ENCODE data around the gene STK36. TPM values are rescaled to one million over a fixed set of nuclear protein-coding genes. Genes with fewer than 3 reads are reported as not detected.

STK36 gene
- total and polyA plus RNA-seq, 2 donors (not counting 3 experiments of a cell fraction or from before 2014, with no cell fraction given) = 40.9 to 65.2 TPM

GRCh38 chr2:218663901-218664300 is 8.0 kb upstream of the STK36 start:
- TF ChIP-seq POLR2A (IDR thresholded peaks at IDR 0.05; ENCODE audit: low read depth, low read length) (no peak), EZH2 (IDR thresholded peaks at IDR 0.05; ENCODE audit: borderline replicate concordance, low read depth, low read length, severe bottlenecking) (no peak), JUN (IDR thresholded peaks at IDR 0.05; ENCODE audit: borderline replicate concordance, insufficient read depth, insufficient read length, low read depth) (no peak), POLR2AphosphoS5 (IDR thresholded peaks at IDR 0.05; ENCODE audit: insufficient read depth, low read depth, low read length) (no peak), GATA2 (IDR thresholded peaks at IDR 0.05; ENCODE audit: insufficient read depth, insufficient read length, low read depth, low read length) (no peak), FOS (IDR thresholded peaks at IDR 0.05; ENCODE audit: borderline replicate concordance, insufficient read depth, low read length) (no peak), MYC (IDR thresholded peaks at IDR 0.05; ENCODE audit: low read depth, low read length) (no peak), CTCF (IDR thresholded peaks at IDR 0.05; ENCODE audit: extremely low read depth in 1 of 2, insufficient read depth in 1 of 2, low read depth in 1 of 2, low read length in 2 of 2) (no peak)
- TF ChIP-seq, protein P1, sequence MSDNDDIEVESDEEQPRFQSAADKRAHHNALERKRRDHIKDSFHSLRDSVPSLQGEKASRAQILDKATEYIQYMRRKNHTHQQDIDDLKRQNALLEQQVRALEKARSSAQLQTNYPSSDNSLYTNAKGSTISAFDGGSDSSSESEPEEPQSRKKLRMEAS (IDR thresholded peaks at IDR 0.05; ENCODE audit: insufficient read depth, insufficient read length) = no peak
- ChIA-PET CTCF (interaction anchor here (0.8 kb wide), 1 partner anchor 184 kb away, joined by 4 read pairs; no protein-coding TSS in a partner anchor), POLR2A (no interaction called here)
- DNase-seq (ENCODE audit: low read depth, low spot score) (no peak), FAIRE-seq (no peak)
- H4K20me1 ChIP-seq (replicated peaks; ENCODE audit: control insufficient read depth, extremely low read depth, insufficient read depth, low read length) = no peaks in the 10 kb centered on the region
- intact Hi-C loops (cut with micrococcal nuclease) (no loop called here), dilution Hi-C loops (cut with MboI; ENCODE audit: extremely low pct_ligation_motif_present, low sequenced_read_pairs) (no loop called here)
- H3K9ac ChIP-seq (replicated peaks; ENCODE audit: extremely low read depth, insufficient read depth, low read length) = no peak overlapping the region
- H3K36me3 ChIP-seq (ENCODE audit: control insufficient read depth in 2 of 2, extremely low read depth in 1 of 2, insufficient read depth in 2 of 2, low read length in 2 of 2) = peaks cover 33 to 44% of the 10 kb centered on the region in 2 experiments
- H2AFZ ChIP-seq (ENCODE audit: low read depth, low read length) = no peak overlapping the region
- no peak overlapping the region for H3K4me3 ChIP-seq (replicated peaks in 1 of 3; ENCODE audit: insufficient read depth in 1 of 3, low read depth in 1 of 3, low read length in 3 of 3)
- H3K27me3 ChIP-seq (ENCODE audit: control insufficient read depth in 2 of 2, insufficient read depth in 2 of 2, low read length in 2 of 2) = no peaks in the 10 kb centered on the region
- no peaks in the 10 kb centered on the region for H3K9me3 ChIP-seq (replicated peaks; ENCODE audit: control insufficient read depth, insufficient read depth, low read length)
- no peak overlapping the region for H3K4me2 ChIP-seq (ENCODE audit: insufficient read depth, low read length)
- H3K4me1 ChIP-seq (ENCODE audit: control insufficient read depth, extremely low read depth, insufficient read depth, low read length) = peaks cover 9% of the 10 kb centered on the region
- H3K27ac ChIP-seq (ENCODE audit: insufficient read depth, low read depth, low read length) = no peak overlapping the region
- H3K79me2 ChIP-seq (ENCODE audit: control insufficient read depth, insufficient read depth, low read length) = peaks cover 14% of the 10 kb centered on the region
- BruUV-seq (replicated peaks) = no TSS peak
- H3K9me1 ChIP-seq (replicated peaks; ENCODE audit: control insufficient read depth, extremely low read depth, insufficient read depth, low read length) = no peaks in the 10 kb centered on the region
